IMR-90 (cell line): ENCODE data around the gene PRKCA.

Experiments
- CTCF ChIP-seq: conservative IDR thresholded peaks from 2 replicates; pipeline ENCODE4 v1.5.1; 2012; ENCODE audit warnings: mild to moderate bottlenecking, low read depth, low read length, improper control_type of control experiment
- POLR2A ChIP-seq: IDR thresholded peaks from 2 replicates; pipeline ENCODE4 v1.6.1; 2012; ENCODE audit warnings: mild to moderate bottlenecking, low read depth, low read length
- RAD21 ChIP-seq: IDR thresholded peaks from 2 replicates; pipeline ENCODE4 v1.6.1; 2012; ENCODE audit warnings: low read length, improper control_type of control experiment
- RCOR1 ChIP-seq: IDR thresholded peaks from 2 replicates; pipeline ENCODE4 v1.6.1; 2012; ENCODE audit warnings: mild to moderate bottlenecking, low read length, improper control_type of control experiment; ENCODE audit not compliant: insufficient replicate concordance
- USF2 ChIP-seq: fragments of 150-350 bp; IDR thresholded peaks from 2 replicates; pipeline ENCODE4 v1.6.1; 2017; ENCODE audit warnings: mild to moderate bottlenecking, antibody characterized with exemption, low read length, low read depth

GRCh38 chr17:66713533-66714042 lies 411.2 kb downstream of the PRKCA start:
- TF ChIP-seq CTCF (no peak), POLR2A (no peak), RAD21 (no peak), USF2 (no peak), RCOR1 (no peak)
